ENCODE results near the gene KIF22. TPM values are rescaled to one million over a fixed set of nuclear protein-coding genes. Genes with fewer than 3 reads are reported as not detected.
"Not testable (repeated sequence)": the region's sequence is repeated elsewhere in the genome, so short reads cannot be mapped to it uniquely, and the experiment has no call there.

Gene KIF22
- total RNA-seq, 1 experiment from 2014 or later: 29.9 TPM

GRCh38 chr16:29790949-29791844, 646 bp downstream of the KIF22 start:
- no peak for DNase-seq (ENCODE audit: low read depth, low spot score)

GRCh38 chr16:29791845-29792807, 1.6 kb downstream of the KIF22 start:
- in situ Hi-C loops (cut with HindIII; ENCODE audit: low pct_unique_long_range_greater_than_20kb, low sequenced_read_pairs): no loop called here
- DNase-seq (ENCODE audit: low read depth, low spot score): peak; percentile 35

More at GRCh38 chr16:29790949-29791844, 646 bp downstream of the KIF22 start:
- in situ Hi-C loops (cut with HindIII; ENCODE audit: low pct_unique_long_range_greater_than_20kb, low sequenced_read_pairs): no loop called here

GRCh38 chr16:29793153-29793552, 2.6 kb downstream of the KIF22 start:
- in situ Hi-C loops (cut with HindIII; ENCODE audit: low pct_unique_long_range_greater_than_20kb, low sequenced_read_pairs); DNase-seq (ENCODE audit: low read depth, low spot score): not testable (repeated sequence)

- DNase-seq (ENCODE audit: low read depth, low spot score): no peak
- in situ Hi-C loops (cut with HindIII; ENCODE audit: low pct_unique_long_range_greater_than_20kb, low sequenced_read_pairs): no loop called here
Measured at GRCh38 chr16:29794231-29794710, 3.7 kb downstream of the KIF22 start.

- in situ Hi-C loops (cut with HindIII; ENCODE audit: low pct_unique_long_range_greater_than_20kb, low sequenced_read_pairs): no loop called here
- DNase-seq (ENCODE audit: low read depth, low spot score): no peak
Measured at GRCh38 chr16:29802416-29802935, 11.9 kb downstream of the KIF22 start.

GRCh38 chr16:29804020-29804419, 13.5 kb downstream of the KIF22 start:
- no peak for DNase-seq (ENCODE audit: low read depth, low spot score)
- in situ Hi-C loops (cut with HindIII; ENCODE audit: low pct_unique_long_range_greater_than_20kb, low sequenced_read_pairs): no loop called here

- in situ Hi-C loops (cut with HindIII; ENCODE audit: low pct_unique_long_range_greater_than_20kb, low sequenced_read_pairs): no loop called here
- peak; percentile 11 for DNase-seq (ENCODE audit: low read depth, low spot score)
Measured at GRCh38 chr16:29804455-29805231, 14.1 kb downstream of the KIF22 start.

GRCh38 chr16:29805232-29806098, 14.9 kb downstream of the KIF22 start:
- in situ Hi-C loops (cut with HindIII; ENCODE audit: low pct_unique_long_range_greater_than_20kb, low sequenced_read_pairs): no loop called here
- DNase-seq (ENCODE audit: low read depth, low spot score): peak; percentile 95

GRCh38 chr16:29806099-29806579, 15.6 kb downstream of the KIF22 start, which contains the start of gene MAZ:
Gene MAZ (plus strand): TSS chr16:29806529. CDS start chr16:29806702, 173 bp downstream.
- in situ Hi-C loops (cut with HindIII; ENCODE audit: low pct_unique_long_range_greater_than_20kb, low sequenced_read_pairs): no loop called here
- DNase-seq (ENCODE audit: low read depth, low spot score): peak; percentile 82

GRCh38 chr16:29806641-29807425, 16.3 kb downstream of the KIF22 start:
- in situ Hi-C loops (cut with HindIII; ENCODE audit: low pct_unique_long_range_greater_than_20kb, low sequenced_read_pairs): no loop called here
- peak; percentile 48 for DNase-seq (ENCODE audit: low read depth, low spot score)

- DNase-seq (ENCODE audit: low read depth, low spot score): peak; percentile 90
- in situ Hi-C loops (cut with HindIII; ENCODE audit: low pct_unique_long_range_greater_than_20kb, low sequenced_read_pairs): no loop called here
Measured at GRCh38 chr16:29807426-29808218, 17.1 kb downstream of the KIF22 start.

GRCh38 chr16:29808219-29808900, 17.8 kb downstream of the KIF22 start:
- in situ Hi-C loops (cut with HindIII; ENCODE audit: low pct_unique_long_range_greater_than_20kb, low sequenced_read_pairs): no loop called here
- peak; percentile 20 for DNase-seq (ENCODE audit: low read depth, low spot score)

GRCh38 chr16:29809031-29809747, 18.6 kb downstream of the KIF22 start:
- in situ Hi-C loops (cut with HindIII; ENCODE audit: low pct_unique_long_range_greater_than_20kb, low sequenced_read_pairs): no loop called here
- no peak for DNase-seq (ENCODE audit: low read depth, low spot score)

All from SK-MEL-5 (cell line).